Astrocyte of the spinal cord (primary cell): Measurements from ENCODE around the gene ANO10.

Experiments used
- DNase-seq: peaks from one replicate; pipeline ENCODE4 v3.0.0; 2011; ENCODE audit warnings: low read depth, low spot score
- H3K4me3 ChIP-seq: 2 replicates; pipeline ENCODE4 v1.5.1; 2011; ENCODE audit warnings: low read depth, mild to moderate bottlenecking, low read length, moderate library complexity
- CTCF ChIP-seq: IDR thresholded peaks from 2 replicates; pipeline ENCODE4 v1.5.1; 2012; ENCODE audit warnings: low read depth, mild to moderate bottlenecking, low read length, inconsistent platforms
- in situ Hi-C: cut with HindIII; loops from 2 replicates; pipeline ENCODE4 v1.10.0; 2017; ENCODE audit warnings: low sequenced_read_pairs

Gene ANO10

DNA sequence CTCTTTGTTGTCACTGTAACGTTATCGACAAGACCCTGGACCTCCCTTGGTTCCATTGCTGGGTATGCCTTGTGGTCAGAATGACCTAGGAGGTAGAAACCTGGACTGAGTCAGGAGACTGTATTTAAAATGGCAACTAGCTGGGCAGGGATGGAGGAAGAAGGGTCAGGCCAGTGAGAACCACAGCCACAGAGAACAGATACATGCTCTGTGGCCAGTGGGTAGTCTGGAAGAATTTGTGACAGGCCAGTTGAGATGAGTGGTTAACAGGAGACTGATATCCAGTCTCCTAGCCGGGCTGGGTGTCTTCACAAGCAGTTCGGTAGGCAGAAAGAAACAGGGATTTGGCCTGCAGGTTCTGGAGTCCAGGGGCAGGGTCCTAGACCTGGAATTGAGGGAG is 276.6 kb downstream of the ANO10 start:
- no peak overlapping the region for H3K4me3 ChIP-seq
- no peak for TF ChIP-seq CTCF
- in situ Hi-C loops = no loop called here
- DNase-seq = no peak

DNA sequence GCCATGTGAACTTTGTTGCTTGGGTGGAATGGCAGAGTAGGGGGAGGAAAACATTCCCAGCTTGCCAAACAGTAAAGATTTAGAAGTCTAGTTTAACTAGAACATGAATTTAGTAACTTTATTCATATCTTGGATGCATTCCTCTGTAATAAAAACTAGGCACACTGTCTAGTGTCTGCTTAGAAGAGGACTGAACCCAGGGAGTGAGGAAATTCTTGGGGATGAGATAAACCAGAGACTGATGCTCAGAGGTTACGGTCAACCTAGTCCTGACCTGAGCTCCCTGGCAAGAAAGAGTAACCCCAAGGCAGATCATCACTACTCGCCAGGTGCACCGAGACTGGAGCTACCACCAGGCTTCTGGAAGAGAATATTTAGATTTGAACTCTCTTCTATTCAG is 277.3 kb downstream of the ANO10 start:
- no peak for DNase-seq
- in situ Hi-C loops = no loop called here
- no peak for TF ChIP-seq CTCF
- H3K4me3 ChIP-seq = no peak overlapping the region

DNA sequence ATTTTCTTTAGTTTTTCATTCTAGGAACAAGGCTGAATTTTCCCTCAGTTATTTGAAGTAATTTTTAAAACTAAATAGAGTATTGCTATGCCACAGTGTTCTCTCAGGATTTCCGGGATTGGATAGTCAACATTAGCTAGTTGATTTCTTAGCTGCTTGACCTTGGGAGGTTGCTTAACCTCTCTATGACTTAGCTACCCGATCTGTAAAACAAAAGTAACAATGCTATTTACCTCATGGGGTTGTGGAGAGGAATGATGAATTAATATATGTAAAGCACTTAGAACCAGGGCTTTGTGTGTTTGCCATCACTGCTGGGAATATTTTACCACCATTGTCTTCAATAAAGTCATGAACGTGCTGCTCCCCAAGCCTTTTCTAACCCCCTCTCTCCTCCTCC is 278.0 kb downstream of the ANO10 start:
- in situ Hi-C loops = no loop called here
- H3K4me3 ChIP-seq = no peak overlapping the region
- no peak for DNase-seq
- no peak for TF ChIP-seq CTCF

- in situ Hi-C loops = no loop called here
- no peak for TF ChIP-seq CTCF
- no peak overlapping the region for H3K4me3 ChIP-seq
- DNase-seq = no peak
Observed at GRCh38 chr3:43343185-43343584, 278.6 kb downstream of the ANO10 start.

DNA sequence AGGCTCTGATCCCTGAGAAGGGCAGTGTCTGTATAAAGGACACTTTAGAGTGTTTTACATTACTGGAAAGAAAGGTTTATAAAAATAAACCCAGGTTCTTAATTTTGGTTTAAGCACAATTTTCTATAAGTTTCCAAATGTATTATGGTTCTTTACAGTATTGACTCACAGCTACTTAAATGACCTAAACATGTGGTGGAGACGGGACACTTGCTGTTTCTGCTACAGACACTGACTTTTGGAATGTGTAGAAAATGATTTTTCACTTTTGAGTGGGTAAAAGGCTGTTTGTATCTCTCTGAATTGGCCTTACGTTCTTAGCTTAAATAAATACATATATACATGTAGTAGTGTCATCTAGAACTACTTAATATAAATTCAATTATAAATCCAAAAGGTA is 280.0 kb downstream of the ANO10 start:
- no peak overlapping the region for H3K4me3 ChIP-seq
- no peak for DNase-seq
- in situ Hi-C loops = no loop called here
- TF ChIP-seq CTCF = no peak

- H3K4me3 ChIP-seq = no peak overlapping the region
- in situ Hi-C loops = no loop called here
- no peak for TF ChIP-seq CTCF
- DNase-seq = no peak
Observed at GRCh38 chr3:43340403-43340802, 281.4 kb downstream of the ANO10 start.

DNA sequence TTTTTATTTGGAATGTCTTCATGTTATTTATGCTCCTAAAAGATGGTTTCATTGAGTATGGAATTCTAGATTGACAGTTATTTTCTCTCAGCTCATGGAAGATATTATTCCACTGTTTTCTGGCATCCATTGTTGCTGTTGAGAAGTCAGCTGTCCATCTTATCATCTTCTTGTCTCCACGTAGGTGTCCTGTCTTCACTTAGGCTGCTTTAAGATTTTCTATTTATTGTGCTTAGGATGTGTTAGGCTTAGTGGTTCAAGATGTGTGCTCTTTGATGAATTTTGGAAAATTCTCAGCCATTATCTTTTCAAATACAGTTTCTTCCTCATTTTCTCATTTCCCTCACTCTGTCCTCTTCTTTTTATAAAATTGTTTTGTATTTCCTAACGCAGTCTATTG is 283.5 kb downstream of the ANO10 start:
- no peak for DNase-seq
- in situ Hi-C loops = no loop called here
- no peak overlapping the region for H3K4me3 ChIP-seq
- no peak for TF ChIP-seq CTCF
